Sciatic nerve (tissue), 2 donors: ENCODE data around the gene MAZ. TPM values are rescaled to one million over a fixed set of nuclear protein-coding genes. Genes with fewer than 3 reads are reported as not detected.
A peak's percentile ranks its signal among the peaks of the same experiment; 100 is the strongest.

Experiments used
- ATAC-seq: fragments of 200-7000 bp; cut with Tn5 transposase; one replicate; pipeline ENCODE4 v1.9.1; 2020; ENCODE audit warnings: mild to moderate bottlenecking, moderate library complexity
- DNase-seq: peaks from one replicate; pipeline ENCODE4 v3.0.0-alpha.2; 2020; ENCODE audit warnings: low spot score
- intact Hi-C: fragments of 100-400 bp; cut with DNase I; formaldehyde crosslinking; loops from one replicate; pipeline ENCODE4 v1.14.2; 2022
- total RNA-seq: library from RNA; stranded (reverse); fragmentation: NEBNext Ultra II Directional; extraction: Animal tissue kit (Norgen Biotek cat#: 25700); gene quantifications from one replicate; pipeline ENCODE4 v1.2.1, GENCODE V29; 2021
- donor health status: DM: no; HTN: no; CAD: no.
- donor health status: DM: no; HTN: no; CAD: no.

Gene MAZ
- total RNA-seq, 1 donor from 2014 or later = 123 TPM

GRCh38 chr16:29806641-29807425, 504 bp downstream of the MAZ start:
- DNase-seq (peak; percentile 81), ATAC-seq (no peak)
- intact Hi-C loops = no loop called here

- peak; percentile 93 for DNase-seq
- intact Hi-C loops = no loop called here
- peak; percentile 43 for ATAC-seq
Measured at GRCh38 chr16:29807426-29808218, 1.3 kb downstream of the MAZ start.

- peak; percentile 73 for DNase-seq
Measured at GRCh38 chr16:29808219-29808900, 2.0 kb downstream of the MAZ start.

GRCh38 chr16:29809031-29809747, 2.9 kb downstream of the MAZ start:
- DNase-seq = peak; percentile 69
- intact Hi-C loops = no loop called here
- no peak for ATAC-seq

More at GRCh38 chr16:29808219-29808900, 2.0 kb downstream of the MAZ start:
- ATAC-seq = no peak
- intact Hi-C loops = no loop called here

- intact Hi-C loops = no loop called here
- no peak for DNase-seq
Measured at GRCh38 chr16:29809850-29810698, 3.7 kb downstream of the MAZ start.

GRCh38 chr16:29810699-29811169, 4.4 kb downstream of the MAZ start:
- ATAC-seq (no peak), DNase-seq (no peak)
- intact Hi-C loops = no loop called here

More at GRCh38 chr16:29809850-29810698, 3.7 kb downstream of the MAZ start:
- ATAC-seq = no peak

GRCh38 chr16:29811170-29811895, 5.0 kb downstream of the MAZ start:
- intact Hi-C loops = no loop called here
- DNase-seq (peak; percentile 95), ATAC-seq (peak; percentile 75)

- DNase-seq = peak; percentile 89
- intact Hi-C loops = no loop called here
- ATAC-seq = peak; percentile 25
Measured at GRCh38 chr16:29811896-29812665, 5.8 kb downstream of the MAZ start, which contains the start of gene PRRT2. PRRT2 (plus strand) TSS chr16:29812193; CDS start chr16:29813055, 862 bp downstream.

- DNase-seq (no peak), ATAC-seq (no peak)
- intact Hi-C loops = no loop called here
Measured at GRCh38 chr16:29812754-29813643, 6.7 kb downstream of the MAZ start.

GRCh38 chr16:29813644-29814562, 7.6 kb downstream of the MAZ start:
- ATAC-seq (no peak), DNase-seq (no peak)
- intact Hi-C loops = no loop called here

- no peak for ATAC-seq
- intact Hi-C loops = no loop called here
- DNase-seq = no peak
Measured at GRCh38 chr16:29814592-29814991, 8.3 kb downstream of the MAZ start.

GRCh38 chr16:29815032-29815721, 8.8 kb downstream of the MAZ start:
- intact Hi-C loops = no loop called here
- DNase-seq (peak; percentile 78), ATAC-seq (no peak)

- DNase-seq = peak; percentile 99
- intact Hi-C loops = no loop called here
- peak; percentile 88 for ATAC-seq
Measured at GRCh38 chr16:29815793-29816693, 9.7 kb downstream of the MAZ start, which contains the start of gene PAGR1. PAGR1 (plus strand) TSS chr16:29816152; CDS start chr16:29816526, 374 bp downstream.
